OCI-LY1 (cell line): Measurements from ENCODE around the gene SH3D19.

Source experiments
- CTCF ChIP-seq: fragments of 200-600 bp; sonication (generic), shearing (Covaris generic); IDR thresholded peaks from 2 replicates; pipeline ENCODE4 v1.5.1; 2017; ENCODE audit warnings: mild to moderate bottlenecking, antibody characterized with exemption, low read length, moderate library complexity, mixed read lengths
- EZH2 ChIP-seq: fragments of 200-600 bp; sonication (generic), shearing (Covaris generic); IDR thresholded peaks from 2 replicates; pipeline ENCODE4 v1.8.0; 2017; ENCODE audit warnings: borderline replicate concordance, mixed run types, mild to moderate bottlenecking, antibody characterized with exemption, low read length, moderate library complexity, mixed read lengths

DNA sequence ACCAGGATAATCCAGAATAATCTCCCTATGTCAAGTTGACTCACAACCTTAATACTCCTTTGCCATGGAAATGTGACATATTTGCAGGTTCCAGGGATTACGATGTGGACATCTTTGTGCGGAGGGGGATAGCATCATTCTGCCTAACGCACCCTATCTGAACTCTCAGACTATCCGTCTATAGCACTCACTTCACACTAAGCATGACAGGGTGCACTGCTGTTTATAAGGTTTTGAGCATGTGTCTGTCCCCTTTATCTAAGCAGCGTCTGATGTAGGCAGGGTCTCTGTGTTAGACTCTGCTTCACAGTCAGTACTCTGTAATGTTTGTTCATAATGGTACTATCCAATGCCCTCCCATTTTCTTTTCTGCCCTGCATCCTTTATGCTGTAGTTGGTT, 91.8 kb downstream of the SH3D19 start:
- no peak for TF ChIP-seq EZH2
- TF ChIP-seq CTCF, result no peak
